G401.6 (cell line): ENCODE data around the gene SLC5A5.
"Not testable (repeated sequence)": the region's sequence is repeated elsewhere in the genome, so short reads cannot be mapped to it uniquely, and the experiment has no call there.

ENCODE experiments used
- FAIRE-seq: peaks from 2 replicates; lab custom pipeline; 2012; peaks lifted over from hg19 to GRCh38; lab: Jason Lieb, UNC

SLC5A5 gene

DNA sequence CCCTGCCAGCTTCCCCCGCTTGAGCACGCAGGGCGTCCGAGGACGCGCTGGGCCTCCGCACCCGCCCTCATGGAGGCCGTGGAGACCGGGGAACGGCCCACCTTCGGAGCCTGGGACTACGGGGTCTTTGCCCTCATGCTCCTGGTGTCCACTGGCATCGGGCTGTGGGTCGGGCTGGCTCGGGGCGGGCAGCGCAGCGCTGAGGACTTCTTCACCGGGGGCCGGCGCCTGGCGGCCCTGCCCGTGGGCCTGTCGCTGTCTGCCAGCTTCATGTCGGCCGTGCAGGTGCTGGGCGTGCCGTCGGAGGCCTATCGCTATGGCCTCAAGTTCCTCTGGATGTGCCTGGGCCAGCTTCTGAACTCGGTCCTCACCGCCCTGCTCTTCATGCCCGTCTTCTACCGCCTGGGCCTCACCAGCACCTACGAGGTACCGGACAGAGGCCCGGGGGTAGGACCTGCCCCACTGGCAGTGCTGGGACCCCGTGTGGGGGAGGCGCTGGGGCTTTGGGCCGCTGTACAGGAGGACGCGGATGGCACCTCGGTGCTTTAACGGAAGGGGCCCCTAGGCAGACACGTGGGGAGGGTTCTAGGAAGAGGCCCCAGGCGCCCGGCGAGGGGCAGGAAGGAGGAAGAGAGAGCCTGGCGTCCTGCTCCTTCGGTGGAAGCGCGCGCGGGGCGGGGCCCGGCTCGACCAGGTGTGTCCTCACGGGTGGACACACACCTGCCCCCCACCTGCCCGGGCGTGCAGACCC lies 681 bp downstream of the SLC5A5 start:
- no peak for FAIRE-seq

DNA sequence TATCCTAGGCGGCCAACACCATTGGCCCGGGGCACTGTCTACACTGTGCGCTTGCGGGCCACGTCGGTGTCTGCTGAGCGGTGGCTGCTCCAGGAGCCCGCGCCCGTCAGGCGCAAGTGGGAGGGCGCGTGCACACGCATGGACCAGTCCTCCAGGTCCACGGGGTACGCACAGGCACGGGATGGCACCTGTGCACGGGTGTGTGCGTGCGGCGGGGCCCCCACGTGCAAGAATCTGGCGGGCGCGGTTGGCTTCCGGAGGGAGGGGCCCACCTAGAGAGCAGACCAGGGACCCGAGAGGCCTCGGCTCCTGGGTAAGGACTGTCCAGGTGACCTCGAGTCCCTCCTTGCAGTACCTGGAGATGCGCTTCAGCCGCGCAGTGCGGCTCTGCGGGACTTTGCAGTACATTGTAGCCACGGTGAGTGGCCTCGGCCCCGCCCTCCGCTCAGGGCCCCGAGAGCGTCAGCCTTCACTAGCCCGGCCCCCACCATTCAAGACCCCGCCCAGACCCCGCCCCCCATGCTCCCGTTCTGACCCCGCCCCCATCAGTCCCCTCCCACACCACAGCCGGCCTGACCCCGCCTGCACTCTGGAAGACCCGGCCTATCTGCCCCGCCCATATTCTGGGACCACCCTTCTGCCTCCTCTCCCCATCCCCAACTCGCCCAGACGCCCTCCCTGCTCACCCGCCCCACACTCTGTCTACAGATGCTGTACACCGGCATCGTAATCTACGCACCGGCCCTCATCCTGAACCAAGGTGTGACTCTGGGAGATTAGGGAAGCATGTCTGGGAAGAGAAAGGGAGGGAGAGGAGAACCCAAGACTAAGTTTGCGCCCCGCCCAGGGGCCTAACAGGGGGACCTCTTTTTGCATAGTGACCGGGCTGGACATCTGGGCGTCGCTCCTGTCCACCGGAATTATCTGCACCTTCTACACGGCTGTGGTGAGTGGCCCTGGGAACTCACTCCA lies 2.3 kb downstream of the SLC5A5 start:
- no peak for FAIRE-seq

DNA sequence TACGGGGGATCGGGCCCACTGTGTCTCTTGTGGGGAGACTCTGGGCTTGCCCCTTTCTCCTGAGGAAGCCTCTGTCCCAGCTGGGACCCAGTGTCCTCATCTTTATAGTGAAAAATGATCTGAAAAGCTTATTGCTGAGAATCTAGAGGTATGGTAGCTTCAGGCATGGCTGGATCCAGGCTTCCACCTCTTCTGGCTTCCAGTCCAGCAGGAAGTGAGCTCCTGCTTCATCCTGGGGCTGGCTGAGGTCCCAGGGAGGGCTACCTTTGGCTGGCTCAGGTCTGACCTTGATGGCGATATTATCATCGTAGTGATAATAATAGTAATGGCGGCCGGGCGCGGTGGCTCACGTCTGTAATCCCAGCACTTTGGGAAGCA lies 3.0 kb downstream of the SLC5A5 start:
- FAIRE-seq, result no peak

DNA sequence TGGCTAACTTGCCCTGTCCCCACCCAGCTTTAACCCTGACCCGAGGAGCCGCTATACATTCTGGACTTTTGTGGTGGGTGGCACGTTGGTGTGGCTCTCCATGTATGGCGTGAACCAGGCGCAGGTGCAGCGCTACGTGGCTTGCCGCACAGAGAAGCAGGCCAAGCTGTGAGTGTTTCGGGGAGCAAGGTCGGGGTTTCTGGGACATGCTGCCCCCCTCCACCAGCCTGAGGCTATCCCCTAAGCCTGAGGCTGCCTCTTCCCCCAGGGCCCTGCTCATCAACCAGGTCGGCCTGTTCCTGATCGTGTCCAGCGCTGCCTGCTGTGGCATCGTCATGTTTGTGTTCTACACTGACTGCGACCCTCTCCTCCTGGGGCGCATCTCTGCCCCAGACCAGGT lies 6.0 kb downstream of the SLC5A5 start:
- FAIRE-seq, result no peak

DNA sequence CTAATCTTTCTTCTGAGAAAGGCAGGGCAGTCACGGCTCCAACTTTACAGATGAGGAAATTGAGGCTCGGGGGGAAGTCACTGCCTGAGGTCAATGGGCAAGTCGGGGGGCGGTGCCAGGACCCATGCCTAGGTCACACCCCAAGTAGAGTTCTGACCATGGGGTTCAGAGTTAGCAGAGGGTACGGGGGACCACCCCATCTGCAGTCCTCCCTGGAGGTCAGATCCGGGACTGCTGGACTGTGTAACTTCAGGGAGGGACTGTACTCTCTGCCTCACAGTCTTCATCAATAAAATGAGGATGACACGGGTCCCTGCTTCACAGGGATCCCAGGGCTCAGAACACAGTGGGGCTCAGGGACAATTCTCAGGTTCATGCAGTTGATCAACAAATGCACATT lies 7.7 kb downstream of the SLC5A5 start:
- no peak for FAIRE-seq

- no peak for FAIRE-seq
These were observed 10.0 kb downstream of the SLC5A5 start for GRCh38 chr19:17881701-17882100.

GRCh38 chr19:17883627-17884410 lies 12.1 kb downstream of the SLC5A5 start:
- no peak for FAIRE-seq

DNA sequence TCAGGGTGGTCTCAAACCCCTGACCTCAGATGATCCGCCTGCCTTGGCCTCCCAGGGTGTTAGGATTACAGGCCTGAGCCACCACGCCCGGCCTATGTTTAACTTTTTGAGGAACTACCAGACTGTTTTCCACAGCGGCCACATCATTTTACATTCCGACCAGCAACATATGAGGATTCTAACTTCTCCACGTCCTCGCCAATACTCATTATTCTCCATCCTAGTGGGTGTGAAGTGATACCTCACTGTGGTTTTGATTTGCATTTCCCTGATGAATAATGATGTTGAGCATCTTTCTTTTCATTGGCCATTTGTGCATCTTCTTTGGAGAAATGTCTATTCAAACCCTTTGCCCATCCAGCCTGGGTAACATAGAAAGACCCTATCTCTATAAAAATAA lies 14.8 kb downstream of the SLC5A5 start:
- no peak for FAIRE-seq

DNA sequence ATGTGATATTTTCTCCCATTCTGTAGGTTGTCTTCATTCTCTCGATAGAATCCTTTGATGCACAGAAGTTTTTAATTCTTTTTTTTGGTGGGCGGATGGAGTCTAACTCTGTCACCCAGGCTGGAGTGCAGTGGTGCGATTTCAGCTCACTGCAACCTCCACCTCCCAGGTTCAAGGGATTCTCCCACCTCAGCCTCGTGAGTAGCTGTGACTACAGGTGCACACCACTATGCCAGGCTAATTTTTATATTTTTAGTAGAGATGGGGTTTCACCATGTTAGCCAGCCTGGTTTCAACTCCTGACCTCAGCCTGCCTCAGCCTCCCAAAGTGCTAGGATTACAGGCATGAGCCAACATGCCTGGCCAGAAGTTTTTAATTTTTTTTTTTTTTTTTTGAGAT lies 15.5 kb downstream of the SLC5A5 start:
- FAIRE-seq, result not testable (repeated sequence)

DNA sequence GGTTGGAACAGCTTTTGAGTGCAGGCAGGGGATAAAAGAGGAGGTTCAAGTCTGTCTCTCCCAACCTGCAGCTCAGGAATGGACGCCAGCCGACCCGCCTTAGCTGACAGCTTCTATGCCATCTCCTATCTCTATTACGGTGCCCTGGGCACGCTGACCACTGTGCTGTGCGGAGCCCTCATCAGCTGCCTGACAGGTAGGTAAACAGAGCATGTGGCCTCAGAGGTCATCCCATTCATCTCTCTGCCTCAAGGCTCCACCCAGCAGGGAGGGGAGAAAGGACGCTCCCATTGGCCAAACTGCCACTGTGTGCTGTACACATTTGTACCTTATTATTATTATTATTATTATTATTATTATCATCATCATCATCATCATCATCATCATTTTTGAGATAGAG lies 16.5 kb downstream of the SLC5A5 start:
- FAIRE-seq, result no peak

- no peak for FAIRE-seq
These were observed 18.0 kb downstream of the SLC5A5 start for GRCh38 chr19:17889609-17890214.

DNA sequence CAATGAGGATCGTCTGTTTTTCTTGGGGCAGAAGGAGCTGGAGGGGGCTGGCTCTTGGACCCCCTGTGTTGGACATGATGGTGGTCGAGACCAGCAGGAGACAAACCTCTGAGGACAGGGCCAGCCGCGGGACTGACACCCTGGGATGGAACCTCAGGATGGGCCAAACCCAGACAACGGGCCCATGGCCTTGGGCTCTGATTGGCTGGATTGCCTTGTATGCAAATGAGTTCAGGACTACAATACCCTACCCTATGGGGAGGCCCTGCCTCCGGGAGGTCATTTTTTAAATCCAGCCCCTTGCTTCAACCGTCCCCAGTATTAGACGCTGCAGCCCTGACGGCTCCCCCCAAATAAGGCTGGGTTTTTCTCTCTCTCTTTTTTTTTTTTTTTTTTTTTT lies 22.0 kb downstream of the SLC5A5 start:
- FAIRE-seq, result no peak

GRCh38 chr19:17902701-17903100 lies 31.0 kb downstream of the SLC5A5 start:
- FAIRE-seq, result no peak

- no peak for FAIRE-seq
These were observed 36.5 kb downstream of the SLC5A5 start for GRCh38 chr19:17908244-17908643.

- FAIRE-seq, result no peak
These were observed 37.4 kb downstream of the SLC5A5 start for GRCh38 chr19:17909003-17909732.

GRCh38 chr19:17910791-17911360 lies 39.1 kb downstream of the SLC5A5 start:
- no peak for FAIRE-seq

- FAIRE-seq, result no peak
These were observed 44.3 kb downstream of the SLC5A5 start for GRCh38 chr19:17915940-17916593.

DNA sequence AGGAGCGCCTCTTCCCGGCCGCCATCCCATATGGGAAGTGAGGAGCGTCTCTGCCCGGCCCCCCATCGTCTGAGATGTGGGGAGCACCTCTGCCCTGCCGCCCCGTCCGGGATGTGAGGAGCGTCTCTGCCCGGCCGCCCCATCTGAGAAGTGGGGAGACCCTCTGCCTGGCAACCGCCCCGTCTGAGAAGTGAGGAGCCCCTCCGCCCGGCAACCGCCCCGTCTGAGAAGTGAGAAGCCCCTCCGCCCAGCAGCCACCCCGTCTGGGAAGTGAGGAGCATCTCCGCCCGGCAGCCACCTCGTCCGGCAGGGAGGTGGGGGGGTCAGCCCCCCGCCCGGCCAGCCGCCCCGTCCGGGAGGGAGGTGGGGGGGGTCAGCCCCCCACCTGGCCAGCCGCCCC lies 46.4 kb downstream of the SLC5A5 start:
- not testable (repeated sequence) for FAIRE-seq

GRCh38 chr19:17919122-17919521 lies 47.4 kb downstream of the SLC5A5 start:
- not testable (repeated sequence) for FAIRE-seq

GRCh38 chr19:17920527-17920926 lies 48.8 kb downstream of the SLC5A5 start:
- no peak for FAIRE-seq

GRCh38 chr19:17922138-17922537 lies 50.4 kb downstream of the SLC5A5 start:
- FAIRE-seq, result no peak
